Measurements from ENCODE around the gene PPP1R12C. TPM values are rescaled to one million over a fixed set of nuclear protein-coding genes. Genes with fewer than 3 reads are reported as not detected.
"Not testable (repeated sequence)": the region's sequence is repeated elsewhere in the genome, so short reads cannot be mapped to it uniquely, and the experiment has no call there.

Gene PPP1R12C
- total RNA-seq, 1 donor from 2014 or later, result 34.0 TPM

DNA sequence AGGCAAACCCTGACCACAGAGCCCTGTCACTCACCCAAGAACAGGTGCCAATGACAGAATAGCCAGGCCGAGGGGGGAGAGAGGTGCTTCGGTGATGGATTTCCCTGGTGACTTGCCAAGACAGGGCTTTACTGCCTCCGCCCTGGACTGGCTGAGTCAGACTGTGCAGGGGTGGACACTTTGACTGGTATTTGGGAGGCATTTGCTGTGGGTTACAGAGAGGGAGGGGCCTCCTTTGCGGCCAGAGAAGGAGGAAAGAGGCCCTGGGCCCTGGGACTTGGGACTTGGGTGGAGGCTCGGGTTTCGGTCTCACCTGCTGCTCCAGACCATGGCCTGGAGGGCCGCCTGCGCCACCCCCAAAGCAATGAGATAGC lies 46.3 kb downstream of the PPP1R12C start:
- no peak for DNase-seq

DNA sequence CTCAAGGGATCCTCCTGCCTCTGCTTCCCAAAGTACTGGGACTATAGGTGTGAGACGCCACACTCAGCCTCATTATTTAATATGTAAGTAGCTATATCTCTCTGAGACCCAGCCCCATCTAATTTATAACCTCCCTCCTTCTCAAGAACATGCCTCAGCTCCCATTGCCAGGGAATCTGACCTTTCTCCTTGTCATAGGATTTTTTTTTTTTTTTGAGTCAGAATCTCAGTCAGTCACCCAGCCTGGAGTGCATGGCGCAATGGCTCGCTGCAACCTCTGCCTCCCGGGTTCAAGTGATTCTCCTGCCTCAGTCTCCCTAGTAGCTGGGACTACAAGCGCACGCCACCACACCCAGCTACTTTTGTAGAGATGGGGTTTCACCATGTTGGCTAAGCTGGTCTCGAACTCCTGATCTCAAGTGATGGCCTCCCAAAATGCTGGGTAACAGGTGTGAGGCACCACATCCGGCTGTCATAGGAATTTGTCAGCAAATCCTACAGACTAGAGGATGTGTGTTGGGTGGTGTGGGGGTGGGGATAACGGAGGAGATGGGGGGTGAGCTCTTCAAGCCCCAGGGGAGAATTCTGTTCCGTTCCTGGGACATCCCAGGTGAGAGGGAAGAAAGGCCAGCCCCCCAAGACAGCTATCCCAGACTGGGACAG lies 46.8 kb downstream of the PPP1R12C start:
- no peak for DNase-seq

DNA sequence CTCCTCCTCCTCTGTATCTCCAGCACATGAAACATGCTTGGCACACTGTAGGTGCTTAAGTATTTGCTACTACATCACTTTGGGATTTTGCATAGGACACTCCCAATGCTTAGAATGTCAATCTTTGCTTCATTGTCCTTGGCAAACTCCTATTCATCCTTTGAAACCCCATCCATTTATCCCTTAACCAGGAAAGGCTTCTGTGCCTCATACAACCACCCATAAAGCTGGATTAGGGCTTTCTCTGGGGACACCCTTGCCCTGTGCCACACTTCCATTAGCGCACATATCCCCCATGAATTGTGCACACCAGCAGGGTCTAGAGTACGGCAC lies 47.6 kb downstream of the PPP1R12C start:
- no peak for DNase-seq

DNA sequence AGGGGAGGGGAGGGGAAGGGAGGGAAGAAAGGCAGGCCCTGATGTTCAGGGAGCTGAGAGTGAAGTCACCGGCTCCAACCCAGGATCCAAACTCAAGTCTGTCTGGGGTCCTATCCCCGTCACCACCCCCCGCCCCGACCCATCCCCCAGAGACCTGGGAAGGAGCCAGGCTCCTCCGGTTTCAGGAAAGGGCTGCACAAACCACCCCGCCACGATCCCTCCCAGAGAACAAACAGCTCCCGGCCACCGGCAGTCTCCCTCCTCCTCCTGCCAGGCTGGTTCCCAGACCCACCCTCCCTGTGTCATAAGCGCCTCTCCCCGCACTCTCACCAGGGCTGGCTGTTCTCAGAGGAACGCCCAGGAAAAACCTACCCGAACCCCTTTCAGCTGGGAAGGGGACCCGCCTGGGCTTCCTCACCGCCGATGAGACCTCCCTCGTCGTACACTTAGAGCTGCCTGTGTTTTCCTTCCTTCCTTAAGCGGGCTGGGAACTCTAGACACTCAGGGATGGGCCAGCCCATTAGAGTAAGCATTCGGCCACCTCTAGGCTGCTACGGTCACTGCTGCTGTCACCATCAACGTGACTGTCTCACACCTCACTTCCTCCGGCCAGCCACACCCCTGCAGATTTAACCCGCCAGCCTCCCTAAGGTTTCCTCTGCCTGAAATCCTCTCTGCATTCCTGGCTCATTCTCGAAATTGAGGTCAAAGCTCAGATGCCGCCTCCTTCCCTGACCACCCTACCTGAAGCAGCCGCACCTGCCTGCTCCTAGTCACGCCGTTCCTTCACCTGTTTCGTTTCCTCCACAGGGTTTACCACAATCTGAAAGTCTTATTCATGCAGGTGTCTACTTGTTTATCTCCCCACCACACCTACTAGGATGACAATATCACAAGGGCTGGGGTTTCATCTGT lies 48.2 kb downstream of the PPP1R12C start:
- DNase-seq, result no peak

DNA sequence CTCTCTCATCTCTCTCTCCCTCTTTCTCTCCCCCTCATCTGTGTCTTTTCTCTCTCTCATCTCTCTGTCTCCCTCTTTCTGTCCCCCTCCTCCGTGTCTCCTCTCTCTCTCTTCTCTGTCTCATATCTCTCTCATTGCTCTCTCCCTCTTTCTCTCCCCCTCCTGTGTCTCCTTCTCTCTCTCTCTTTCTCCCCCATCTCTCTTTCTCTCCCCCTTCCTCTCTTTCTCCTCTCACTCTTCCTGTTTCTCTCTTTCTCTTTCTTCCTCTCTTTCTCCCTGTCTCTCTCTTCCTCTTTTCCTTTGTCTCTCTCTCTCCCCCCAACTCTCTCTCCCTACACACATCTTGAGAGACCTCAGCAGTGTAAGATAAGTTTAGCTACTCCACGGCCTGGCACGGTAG lies 49.6 kb downstream of the PPP1R12C start:
- DNase-seq, result no peak

DNA sequence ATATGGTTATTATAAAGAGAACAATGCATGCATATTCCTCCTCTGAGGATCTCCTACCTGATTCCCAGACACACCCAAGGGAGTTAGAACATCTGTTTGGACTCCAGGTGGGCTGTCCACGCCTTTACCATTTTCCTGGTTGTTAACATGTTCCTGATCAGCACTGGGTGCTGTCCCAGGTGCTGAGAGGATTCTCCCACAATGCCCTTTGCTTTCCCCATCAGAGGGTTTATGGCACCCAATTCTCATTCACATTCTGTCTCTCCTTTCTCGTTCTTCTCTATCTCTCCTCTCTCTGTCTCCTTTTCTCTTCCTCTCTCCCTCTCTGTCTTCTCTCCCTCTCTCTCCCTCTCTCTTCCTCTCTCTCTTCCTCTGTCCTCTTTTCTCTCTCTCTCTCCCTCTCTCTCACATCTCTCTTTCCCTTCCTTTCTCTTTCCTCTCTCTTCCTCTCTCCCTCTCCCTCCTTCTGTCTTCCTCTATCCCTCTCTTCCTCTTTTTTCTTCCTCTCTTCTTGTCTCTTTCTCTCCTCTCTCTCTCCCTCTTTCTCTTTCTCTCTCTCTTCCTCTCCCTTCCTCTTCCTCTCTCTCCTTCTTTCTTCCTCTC lies 51.2 kb downstream of the PPP1R12C start:
- DNase-seq, result no peak

DNA sequence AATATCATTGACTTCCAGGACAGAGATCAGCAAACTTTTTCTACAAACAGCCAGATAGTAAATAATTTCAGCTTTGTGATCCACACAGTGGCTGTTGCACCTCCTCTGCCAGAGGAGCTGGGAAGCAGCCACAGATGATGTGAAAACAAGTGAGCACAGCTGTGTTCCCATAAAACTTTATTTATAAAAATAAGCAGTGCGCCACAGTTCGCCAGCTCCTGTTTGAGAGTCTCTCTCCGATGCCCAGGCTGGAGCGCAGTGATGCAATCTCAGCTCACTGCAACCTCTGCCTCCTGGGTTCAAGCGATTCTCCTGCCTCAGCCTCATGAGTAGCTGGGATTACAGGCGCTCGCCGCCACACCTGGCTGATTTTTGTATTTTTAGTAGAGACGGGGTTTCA lies 51.9 kb downstream of the PPP1R12C start:
- DNase-seq, result not testable (repeated sequence)

DNA sequence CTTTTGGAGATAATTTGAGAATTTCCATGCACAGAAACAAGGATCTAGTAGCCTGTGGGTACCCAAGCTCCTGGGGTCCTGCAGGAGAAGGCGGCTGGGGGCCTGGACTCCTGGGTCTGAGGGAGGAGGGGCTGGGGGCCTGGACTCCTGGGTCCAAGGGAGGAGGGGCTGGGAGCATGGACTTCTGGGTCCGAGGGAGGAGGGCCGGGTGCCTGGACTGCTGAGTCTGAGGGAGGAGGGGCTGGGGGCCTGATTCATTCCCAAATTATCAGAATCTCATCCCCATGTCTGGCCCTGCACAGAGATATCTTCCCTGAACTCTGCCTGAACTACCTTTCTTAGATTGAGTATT lies 54.0 kb downstream of the PPP1R12C start:
- DNase-seq, result no peak

DNA sequence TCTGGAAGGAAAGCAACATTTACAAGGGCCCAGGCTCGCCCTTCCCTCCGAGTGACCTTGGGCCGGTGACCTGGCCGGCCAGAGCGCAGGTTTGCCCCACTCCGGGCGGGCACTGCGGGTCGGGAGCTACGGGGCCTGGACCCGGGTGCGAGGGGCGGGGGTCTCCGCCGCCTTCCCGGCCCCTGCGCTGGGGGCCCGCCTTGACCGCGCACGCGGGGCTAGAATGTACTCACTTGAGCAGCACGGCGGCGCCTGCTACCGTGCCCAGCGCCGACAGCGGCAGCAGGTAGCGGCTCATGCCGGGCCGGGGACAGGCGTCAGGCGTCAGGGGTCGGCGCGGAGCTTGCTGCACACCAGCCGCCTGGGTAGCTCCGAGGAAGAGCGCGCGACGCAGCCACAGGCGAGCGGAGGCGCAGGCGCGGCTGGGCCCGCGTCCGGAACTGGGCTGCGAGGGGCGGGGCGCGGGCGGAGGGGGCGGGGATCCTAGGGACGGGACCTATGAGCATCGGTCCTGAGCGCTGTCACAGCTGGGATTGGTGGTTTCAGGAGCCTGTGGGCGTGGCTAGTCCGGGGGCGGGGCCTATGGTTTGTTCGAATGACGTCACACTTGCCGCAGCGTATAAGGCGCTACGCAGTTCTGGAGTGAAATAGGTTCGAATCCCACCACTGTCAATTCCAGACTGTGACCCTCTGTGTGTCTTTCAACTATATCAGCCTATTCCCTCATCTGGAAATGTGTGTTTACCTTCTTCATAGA lies 54.5 kb downstream of the PPP1R12C start, which contains the start of gene RDH13:
RDH13 (minus strand) TSS at position 414 of the 757 bp plus-strand sequence; CDS start at position 298, 116 bp downstream.
- peak; percentile 87 for DNase-seq

DNA sequence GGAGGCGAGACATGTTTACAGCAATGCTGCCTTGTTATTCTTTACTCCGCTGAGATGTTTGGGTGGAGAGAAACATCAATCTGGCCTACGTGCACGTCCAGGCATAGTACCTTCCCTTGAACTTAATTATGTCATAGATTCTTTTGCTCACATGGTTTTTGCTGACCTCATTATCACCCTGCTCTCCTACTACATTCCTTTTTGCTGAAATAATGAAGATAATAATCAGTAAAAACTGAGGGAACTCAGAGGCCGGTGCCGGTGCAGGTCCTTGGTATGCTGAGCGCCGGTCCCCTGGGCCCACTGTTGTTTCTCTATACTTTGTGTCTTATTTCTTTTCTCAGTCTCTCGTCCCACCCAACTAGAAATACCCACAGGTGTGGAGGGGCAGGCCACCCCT lies 57.1 kb downstream of the PPP1R12C start:
- DNase-seq, result not testable (repeated sequence)

DNA sequence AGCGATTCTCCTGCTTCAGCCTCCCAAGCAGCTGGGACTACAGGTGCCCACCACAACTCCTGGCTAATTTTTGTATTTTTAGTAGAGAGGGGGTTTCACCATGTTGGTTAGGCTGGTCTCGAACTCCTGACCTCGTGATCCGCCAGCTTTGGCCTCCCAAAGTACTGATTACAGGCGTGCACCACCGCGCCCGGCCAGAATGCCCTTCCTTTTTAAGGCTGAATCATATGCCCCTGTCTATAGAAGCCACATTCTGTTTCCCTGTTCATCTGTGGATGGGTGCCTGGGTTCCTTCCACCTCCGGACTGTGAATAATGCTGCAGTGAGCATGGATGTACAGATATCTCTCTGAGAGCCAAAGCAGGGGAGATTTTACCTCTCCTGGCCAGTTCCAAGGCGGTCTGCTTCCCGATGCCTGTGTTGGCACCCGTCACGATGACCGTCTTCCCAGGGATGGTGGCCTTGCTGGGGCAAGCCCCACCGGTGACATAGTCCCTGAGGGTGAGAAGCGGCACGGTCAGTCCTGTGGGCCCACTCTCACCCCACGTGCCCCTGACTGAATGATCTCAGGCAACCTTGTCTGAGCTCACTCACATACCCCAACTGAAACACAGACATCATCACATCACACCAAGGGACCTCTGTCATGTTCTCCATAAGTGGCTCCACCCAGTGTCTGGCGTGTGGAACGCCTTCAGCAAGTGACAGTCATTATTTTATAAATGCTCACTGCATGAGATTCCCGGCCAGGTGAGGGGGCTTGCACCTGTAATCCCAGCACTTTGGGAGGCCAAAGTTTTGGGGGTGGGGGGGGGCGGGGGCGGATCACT lies 58.4 kb downstream of the PPP1R12C start:
- DNase-seq, result no peak

DNA sequence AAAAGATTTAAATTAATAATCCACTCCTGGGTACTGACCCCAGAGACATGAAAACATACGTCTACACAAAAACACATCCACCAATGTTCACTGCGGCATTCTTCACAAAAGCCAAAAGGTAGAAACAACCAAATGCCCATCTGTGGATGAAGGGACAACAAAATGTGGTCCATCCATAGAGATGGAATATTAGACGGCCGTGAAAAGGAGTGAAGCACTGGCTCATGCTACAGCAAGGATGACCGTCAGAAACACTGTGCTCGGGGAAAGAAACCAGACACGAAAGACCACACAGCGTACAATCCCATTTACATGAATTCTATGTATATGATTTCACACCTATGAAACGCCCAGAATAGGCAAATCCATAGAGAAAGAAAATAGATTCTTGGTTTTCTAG lies 60.6 kb downstream of the PPP1R12C start:
- DNase-seq, result no peak

DNA sequence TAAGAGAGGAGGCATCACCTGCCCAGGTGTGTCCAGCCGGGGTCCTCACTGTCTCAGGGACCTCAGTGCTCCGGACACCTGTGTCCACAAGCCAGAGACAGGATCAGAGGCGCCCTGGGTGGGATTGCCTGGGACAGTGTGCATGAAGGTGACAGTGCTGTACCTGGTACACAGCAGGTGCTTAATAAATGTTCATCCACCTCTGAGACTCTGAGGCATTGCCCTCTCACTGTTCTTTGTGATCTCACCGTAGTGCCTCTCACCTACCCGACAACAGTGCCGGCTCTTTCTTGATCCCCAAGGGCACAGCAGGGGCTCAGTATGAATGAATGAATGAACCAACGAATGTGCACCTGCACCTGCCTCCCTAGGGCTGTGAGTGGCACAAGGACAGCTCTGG lies 63.7 kb downstream of the PPP1R12C start:
- DNase-seq, result no peak

DNA sequence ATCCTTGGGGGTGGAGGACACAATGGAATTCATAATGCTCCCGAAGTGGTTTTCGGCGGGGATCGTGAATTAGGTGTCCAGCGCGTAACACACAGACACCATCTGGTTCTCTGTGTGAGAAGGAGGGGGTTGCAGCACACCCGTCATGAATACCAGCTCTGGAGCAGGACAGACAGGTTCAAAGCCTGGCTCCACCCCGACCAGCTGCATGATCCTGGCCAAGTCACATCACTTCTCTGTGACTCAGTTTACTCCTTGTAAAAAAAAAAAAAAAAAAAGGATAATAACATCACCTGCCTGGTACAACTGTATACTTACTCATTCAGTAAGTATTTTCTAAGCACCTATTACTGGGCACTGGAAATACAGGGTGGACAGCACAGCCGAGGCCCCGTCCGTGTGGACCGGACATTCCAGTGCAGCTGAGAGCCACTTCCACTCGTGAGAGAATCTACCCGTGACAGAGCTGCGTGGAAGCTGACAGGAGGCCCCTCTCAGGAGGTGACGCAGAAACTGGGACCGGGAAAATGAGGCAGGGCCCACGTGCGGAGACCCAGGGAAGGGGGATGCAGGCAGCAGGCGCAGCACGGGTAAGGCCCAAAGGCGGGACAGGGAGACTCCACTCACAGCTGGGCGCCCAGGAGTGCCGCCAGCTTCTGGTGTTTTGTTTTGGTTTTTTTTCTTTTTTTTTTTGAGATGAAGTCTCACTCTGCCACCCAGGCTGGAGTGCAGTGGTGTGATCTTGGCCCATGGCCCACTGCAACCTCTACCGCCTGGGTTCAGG lies 66.5 kb downstream of the PPP1R12C start:
- no peak for DNase-seq

DNA sequence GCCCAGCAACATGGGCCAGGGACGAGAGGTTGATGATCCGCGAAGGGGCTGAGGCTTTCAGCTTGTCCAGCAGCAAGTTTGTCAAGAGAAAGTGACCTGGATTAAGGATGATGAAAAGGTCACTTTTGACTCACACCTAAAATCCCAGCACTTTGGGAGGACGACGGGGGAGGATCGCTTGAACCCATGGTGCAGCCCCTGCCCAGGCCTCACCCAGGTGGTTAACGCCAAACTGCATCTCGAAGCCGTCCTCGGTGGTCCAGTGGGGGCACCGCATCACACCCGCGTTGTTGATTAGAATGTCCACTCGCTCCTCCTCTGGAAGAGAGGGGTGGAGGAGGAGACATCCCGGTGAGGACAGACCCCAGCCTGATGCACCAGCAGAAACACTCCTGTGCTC lies 69.0 kb downstream of the PPP1R12C start:
- DNase-seq, result no peak

DNA sequence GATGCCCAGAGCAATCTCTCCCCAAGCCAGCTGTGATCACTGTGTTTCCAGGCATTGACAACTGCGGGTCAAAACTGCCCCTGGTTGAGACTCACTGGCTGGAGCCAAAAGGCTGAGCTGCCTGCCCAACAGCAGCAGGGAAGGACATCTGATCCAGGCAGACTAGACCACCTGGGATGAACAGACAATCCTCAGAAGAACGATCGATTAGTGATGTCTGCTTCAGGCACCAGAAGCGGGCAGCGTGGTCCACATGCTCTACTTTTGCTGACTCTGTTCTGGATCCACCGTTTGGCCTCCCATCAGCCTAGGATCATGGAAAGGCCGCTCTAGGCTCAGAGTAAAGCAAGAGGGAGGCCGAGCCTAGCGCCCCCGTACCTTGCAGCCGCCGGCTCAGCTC lies 69.5 kb downstream of the PPP1R12C start:
- no peak for DNase-seq

DNA sequence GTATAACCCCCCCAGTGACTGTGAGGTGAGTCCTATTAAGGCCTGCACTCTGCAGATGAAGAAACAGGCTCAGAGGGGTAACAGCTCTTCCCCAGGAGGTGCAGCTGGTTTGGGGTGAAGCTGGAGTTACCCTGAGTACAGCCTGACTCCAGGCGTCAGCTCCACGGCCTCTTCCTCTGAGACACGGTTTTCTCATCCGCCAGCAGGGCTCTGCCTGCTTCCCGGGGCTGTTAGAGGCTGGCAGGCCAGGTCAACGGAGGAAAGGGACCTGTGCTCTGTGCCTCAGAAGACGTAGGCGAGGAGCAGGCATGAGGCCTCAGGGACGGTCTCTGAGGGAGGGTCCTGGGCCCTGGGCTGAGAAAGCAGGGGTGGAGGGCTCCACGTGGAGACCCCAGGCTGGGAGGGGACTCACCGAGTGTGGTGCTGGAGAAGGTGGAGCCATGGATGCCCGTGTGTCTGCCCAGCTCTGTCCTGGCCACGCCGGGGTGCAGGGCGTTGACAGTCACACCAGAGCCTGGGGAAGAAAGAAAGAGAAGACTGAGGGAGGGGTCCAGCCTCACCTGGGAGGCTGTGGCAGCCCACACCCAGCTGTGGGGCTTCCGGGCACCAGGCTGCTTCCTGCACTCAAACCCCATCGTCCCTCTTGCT lies 70.3 kb downstream of the PPP1R12C start:
- no peak for DNase-seq

DNA sequence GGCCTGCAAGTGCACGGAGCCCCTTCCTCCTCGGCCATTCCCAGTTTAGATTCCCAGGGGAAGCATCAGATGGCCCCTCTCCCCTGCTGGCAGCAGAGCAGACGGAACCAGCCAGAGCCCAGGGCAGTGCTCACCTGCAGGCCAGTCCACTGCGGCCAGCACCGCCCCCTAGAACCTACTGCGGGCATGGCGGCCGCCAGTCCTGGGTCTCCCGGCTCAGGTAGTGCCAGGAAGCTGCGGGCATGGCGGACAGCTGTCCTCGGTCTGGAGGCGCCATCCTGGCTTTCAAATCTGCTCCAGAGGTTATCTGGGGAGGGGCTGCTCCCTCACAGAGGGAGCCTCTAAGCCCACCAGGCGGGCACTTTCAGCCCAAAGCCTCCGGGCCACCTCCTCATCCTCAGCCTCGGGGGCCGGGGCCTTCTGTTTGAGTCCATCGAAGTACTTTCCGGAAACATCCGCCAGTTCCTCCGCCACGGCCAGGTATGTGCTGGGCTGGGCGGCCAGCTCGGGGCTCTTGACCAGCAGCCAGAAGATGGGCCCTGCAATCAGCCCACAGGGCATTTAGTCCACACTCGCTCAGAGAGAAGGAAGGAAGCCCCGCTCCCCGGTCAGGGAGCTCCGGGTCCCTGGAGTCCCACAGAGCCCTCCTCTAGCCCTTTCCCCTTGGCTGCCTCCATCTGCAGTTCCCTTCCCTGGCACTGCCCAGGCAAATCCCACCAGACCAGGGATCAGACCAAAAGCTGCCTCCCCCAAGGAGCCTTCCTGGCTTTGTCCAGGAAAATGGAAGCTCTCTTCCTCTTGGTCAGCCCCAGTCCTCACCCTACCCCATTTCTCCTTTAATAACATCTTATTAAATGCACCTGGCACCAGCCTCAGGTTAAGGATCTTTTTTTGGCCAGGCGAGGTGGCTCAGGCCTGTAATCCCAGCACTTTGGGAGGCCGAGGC lies 72.4 kb downstream of the PPP1R12C start:
- DNase-seq, result no peak

DNA sequence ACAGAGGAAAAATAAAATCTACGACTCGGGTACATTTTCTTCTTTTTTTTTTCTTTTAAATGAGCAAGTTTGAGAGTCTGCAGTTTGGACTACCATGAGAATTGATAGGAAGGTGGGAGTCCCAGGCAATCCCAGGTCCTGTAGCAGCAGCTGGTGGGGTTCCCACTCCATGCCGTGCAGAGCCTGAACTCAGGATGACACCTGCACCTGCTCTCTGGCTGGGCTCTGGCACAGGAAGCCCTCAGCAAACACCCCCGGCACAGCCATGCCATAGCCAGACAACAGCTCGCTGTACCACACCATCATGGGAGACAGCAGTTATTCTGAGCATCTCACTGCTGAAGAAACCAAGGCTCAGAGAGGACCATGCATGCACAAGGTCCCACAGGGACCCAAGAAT lies 73.2 kb downstream of the PPP1R12C start:
- no peak for DNase-seq

Measured in skin of body (tissue), 2 donors.